GM19463 (cell line): ENCODE results near the gene EFNB3.

Source experiments
- ATAC-seq: cut with Tn5 transposase; IDR thresholded peaks from one replicate; pipeline ENCODE4 v1.9.1; 2021; ENCODE audit warnings: mild to moderate bottlenecking, moderate library complexity; ENCODE audit not compliant: unreplicated experiment

EFNB3 gene

GRCh38 chr17:7716901-7717755 is 12.1 kb downstream of the EFNB3 start, which contains the start of gene DNAH2:
Gene DNAH2, plus strand, starts transcription at chr17:7717744. Its CDS starts 1,991 bp downstream, at chr17:7719735.
- ATAC-seq, result no peak

GRCh38 chr17:7717756-7718350 is 12.9 kb downstream of the EFNB3 start:
- no peak for ATAC-seq

GRCh38 chr17:7719661-7720060 is 14.7 kb downstream of the EFNB3 start:
- no peak for ATAC-seq

- no peak for ATAC-seq
These were observed 15.1 kb downstream of the EFNB3 start for GRCh38 chr17:7720125-7720524.

GRCh38 chr17:7721612-7722011 is 16.6 kb downstream of the EFNB3 start:
- ATAC-seq, result no peak

- ATAC-seq, result no peak
These were observed 22.9 kb downstream of the EFNB3 start for GRCh38 chr17:7727886-7728285.

GRCh38 chr17:7729816-7730215 is 24.8 kb downstream of the EFNB3 start:
- no peak for ATAC-seq

- no peak for ATAC-seq
These were observed 28.1 kb downstream of the EFNB3 start for GRCh38 chr17:7732981-7733539.

GRCh38 chr17:7737601-7738000 is 32.6 kb downstream of the EFNB3 start:
- no peak for ATAC-seq

- ATAC-seq, result no peak
These were observed 34.7 kb downstream of the EFNB3 start for GRCh38 chr17:7739746-7740145.

GRCh38 chr17:7740481-7741001 is 35.5 kb downstream of the EFNB3 start:
- ATAC-seq, result no peak

- ATAC-seq, result no peak
These were observed 37.7 kb downstream of the EFNB3 start for GRCh38 chr17:7742729-7743128.

- no peak for ATAC-seq
These were observed 39.4 kb downstream of the EFNB3 start for GRCh38 chr17:7744416-7744815.

- ATAC-seq, result no peak
These were observed 40.9 kb downstream of the EFNB3 start for GRCh38 chr17:7745748-7746470.

GRCh38 chr17:7747635-7748071 is 42.7 kb downstream of the EFNB3 start:
- no peak for ATAC-seq

GRCh38 chr17:7748076-7748775 is 43.2 kb downstream of the EFNB3 start:
- no peak for ATAC-seq

- no peak for ATAC-seq
These were observed 45.4 kb downstream of the EFNB3 start for GRCh38 chr17:7750321-7750821.

- no peak for ATAC-seq
These were observed 49.7 kb downstream of the EFNB3 start for GRCh38 chr17:7754656-7755055.

GRCh38 chr17:7755095-7755890 is 50.3 kb downstream of the EFNB3 start:
- no peak for ATAC-seq
